Measurements from ENCODE around the gene LHFPL3. TPM values are rescaled to one million over a fixed set of nuclear protein-coding genes. Genes with fewer than 3 reads are reported as not detected.

LHFPL3 gene
- total RNA-seq, 1 experiment from 2014 or later = not detected

DNA sequence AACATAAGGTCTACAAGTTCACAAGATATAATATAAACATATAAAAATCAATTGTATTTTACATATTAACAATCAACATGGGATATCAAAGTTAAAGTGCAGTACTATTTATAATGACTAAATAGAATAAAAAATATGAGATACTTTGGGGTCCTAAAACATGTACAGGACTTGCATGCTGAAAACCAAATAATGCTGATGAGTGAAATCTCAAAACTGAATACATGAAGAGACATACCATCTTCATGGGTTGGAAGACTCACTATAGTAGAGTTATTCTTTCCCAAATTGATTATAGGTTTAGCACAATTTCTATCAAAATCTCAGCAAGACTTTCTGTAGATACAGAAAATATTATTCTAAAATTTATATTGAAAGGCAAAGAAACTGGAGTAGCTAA is 181.5 kb downstream of the LHFPL3 start:
- H3K27ac ChIP-seq (ENCODE audit: low read length) = no peak overlapping the region
- no peak for DNase-seq
- H3K79me2 ChIP-seq (ENCODE audit: low read length) = no peaks in the 10 kb centered on the region
- H3K9me3 ChIP-seq (ENCODE audit: low read length) = no peaks in the 10 kb centered on the region
- no peaks in the 10 kb centered on the region for H3K4me1 ChIP-seq (ENCODE audit: low read length)
- H3K4me2 ChIP-seq (ENCODE audit: low read depth, low read length, poor library complexity, severe bottlenecking) = no peak overlapping the region
- H3K36me3 ChIP-seq (ENCODE audit: insufficient read depth, low read length) = no peaks in the 10 kb centered on the region
- H3K27me3 ChIP-seq (ENCODE audit: low read length) = no peaks in the 10 kb centered on the region
- H3K9ac ChIP-seq (ENCODE audit: low read length) = no peak overlapping the region
- H4K20me1 ChIP-seq (ENCODE audit: insufficient read depth, low read depth, low read length) = no peaks in the 10 kb centered on the region
- H3K4me3 ChIP-seq (ENCODE audit: low read length) = no peak overlapping the region
- H2AFZ ChIP-seq (ENCODE audit: low read length) = no peak overlapping the region
- no peaks in the 10 kb centered on the region; the same call in 1 of the 2 replicates for H3K9me2 ChIP-seq (replicated peaks; ENCODE audit: insufficient read depth, low read length)

DNA sequence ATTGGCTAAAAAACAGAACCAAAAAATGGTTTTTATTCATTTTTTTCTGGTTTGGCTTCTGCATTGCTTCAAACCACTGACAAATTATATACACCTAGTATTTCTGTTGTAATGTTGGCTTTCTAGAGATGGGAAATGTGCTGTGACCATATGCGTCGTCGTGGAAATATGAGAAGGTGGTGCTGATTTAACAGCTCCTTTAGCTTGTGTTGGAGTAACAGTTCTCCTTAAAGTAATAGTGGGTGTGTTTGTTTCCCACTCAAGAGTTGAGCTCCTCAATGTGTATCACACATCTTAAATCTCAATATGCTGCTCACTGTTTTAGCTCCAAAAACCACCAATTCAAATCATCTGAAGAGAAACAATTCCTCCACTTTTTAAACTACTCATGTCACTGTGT is 196.4 kb downstream of the LHFPL3 start:
- Histone ChIP-seq H3K9me3 (ENCODE audit: low read length) (no peaks in the 10 kb centered on the region), H2AFZ (ENCODE audit: low read length) (no peak overlapping the region), H3K27ac (ENCODE audit: low read length) (no peak overlapping the region), H3K9me2 (replicated peaks; ENCODE audit: insufficient read depth, low read length) (no peaks in the 10 kb centered on the region), H3K27me3 (ENCODE audit: low read length) (no peaks in the 10 kb centered on the region), H3K36me3 (ENCODE audit: insufficient read depth, low read length) (no peaks in the 10 kb centered on the region), H3K9ac (ENCODE audit: low read length) (no peak overlapping the region), H4K20me1 (ENCODE audit: insufficient read depth, low read depth, low read length) (no peaks in the 10 kb centered on the region), H3K79me2 (ENCODE audit: low read length) (no peaks in the 10 kb centered on the region), H3K4me3 (ENCODE audit: low read length) (no peak overlapping the region), H3K4me1 (ENCODE audit: low read length) (no peaks in the 10 kb centered on the region), H3K4me2 (ENCODE audit: low read depth, low read length, poor library complexity, severe bottlenecking) (no peak overlapping the region)
- no peak for DNase-seq

DNA sequence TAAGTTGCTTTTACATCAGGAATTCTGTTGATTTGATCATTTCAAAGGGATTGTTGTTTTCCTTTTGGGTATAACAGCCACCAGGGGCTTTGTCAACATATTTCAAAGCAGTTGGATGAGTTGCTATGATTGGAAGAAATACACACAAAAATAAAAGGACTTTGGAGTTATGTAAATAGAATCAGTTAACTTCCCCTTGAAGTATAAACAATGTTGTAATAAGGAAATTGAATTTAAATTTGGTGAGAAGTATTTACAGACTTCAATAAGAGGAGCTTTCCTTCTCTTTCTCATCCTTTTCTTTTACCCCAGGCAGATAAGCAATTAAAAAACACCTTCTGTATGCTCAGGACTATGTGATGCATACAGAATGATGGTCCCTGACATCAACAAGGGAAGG is 199.7 kb downstream of the LHFPL3 start:
- no peak overlapping the region for H2AFZ ChIP-seq (ENCODE audit: low read length)
- no peak overlapping the region for H3K4me2 ChIP-seq (ENCODE audit: low read depth, low read length, poor library complexity, severe bottlenecking)
- no peaks in the 10 kb centered on the region for H3K9me3 ChIP-seq (ENCODE audit: low read length)
- H3K4me3 ChIP-seq (ENCODE audit: low read length) = no peak overlapping the region
- H3K9me2 ChIP-seq (replicated peaks; ENCODE audit: insufficient read depth, low read length) = no peaks in the 10 kb centered on the region
- no peak overlapping the region for H3K27ac ChIP-seq (ENCODE audit: low read length)
- no peaks in the 10 kb centered on the region for H3K27me3 ChIP-seq (ENCODE audit: low read length)
- no peak overlapping the region for H3K9ac ChIP-seq (ENCODE audit: low read length)
- no peaks in the 10 kb centered on the region for H3K79me2 ChIP-seq (ENCODE audit: low read length)
- no peaks in the 10 kb centered on the region for H4K20me1 ChIP-seq (ENCODE audit: insufficient read depth, low read depth, low read length)
- H3K36me3 ChIP-seq (ENCODE audit: insufficient read depth, low read length) = no peaks in the 10 kb centered on the region
- no peaks in the 10 kb centered on the region for H3K4me1 ChIP-seq (ENCODE audit: low read length)
- DNase-seq = no peak

DNA sequence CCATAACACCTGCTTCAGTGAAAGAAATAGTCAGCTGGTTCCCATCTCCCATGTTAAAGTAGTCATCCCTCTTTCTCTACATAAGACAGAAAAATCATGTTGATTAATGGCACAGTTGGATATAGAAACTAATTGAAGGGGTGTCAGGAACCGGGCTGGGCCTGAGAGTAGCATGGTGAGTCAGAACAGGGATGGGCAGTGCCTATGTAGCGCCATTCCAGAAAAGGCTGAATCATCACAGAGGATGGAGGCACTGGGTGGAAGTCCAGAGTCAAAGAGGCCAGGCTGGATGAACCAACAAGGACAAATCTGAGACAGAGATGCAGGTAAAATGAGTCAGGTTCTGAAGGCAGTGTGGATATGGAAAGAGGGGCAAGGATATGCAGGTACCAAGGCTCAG is 201.2 kb downstream of the LHFPL3 start:
- no peak for DNase-seq
- Histone ChIP-seq H3K4me3 (ENCODE audit: low read length) (no peak overlapping the region), H3K4me2 (ENCODE audit: low read depth, low read length, poor library complexity, severe bottlenecking) (no peak overlapping the region), H4K20me1 (ENCODE audit: insufficient read depth, low read depth, low read length) (no peaks in the 10 kb centered on the region), H3K9me3 (ENCODE audit: low read length) (no peaks in the 10 kb centered on the region), H3K27ac (ENCODE audit: low read length) (no peak overlapping the region), H3K79me2 (ENCODE audit: low read length) (no peaks in the 10 kb centered on the region), H3K27me3 (ENCODE audit: low read length) (no peaks in the 10 kb centered on the region), H3K4me1 (ENCODE audit: low read length) (no peaks in the 10 kb centered on the region), H3K9me2 (replicated peaks; ENCODE audit: insufficient read depth, low read length) (no peaks in the 10 kb centered on the region), H2AFZ (ENCODE audit: low read length) (no peak overlapping the region), H3K36me3 (ENCODE audit: insufficient read depth, low read length) (no peaks in the 10 kb centered on the region), H3K9ac (ENCODE audit: low read length) (no peak overlapping the region)

DNA sequence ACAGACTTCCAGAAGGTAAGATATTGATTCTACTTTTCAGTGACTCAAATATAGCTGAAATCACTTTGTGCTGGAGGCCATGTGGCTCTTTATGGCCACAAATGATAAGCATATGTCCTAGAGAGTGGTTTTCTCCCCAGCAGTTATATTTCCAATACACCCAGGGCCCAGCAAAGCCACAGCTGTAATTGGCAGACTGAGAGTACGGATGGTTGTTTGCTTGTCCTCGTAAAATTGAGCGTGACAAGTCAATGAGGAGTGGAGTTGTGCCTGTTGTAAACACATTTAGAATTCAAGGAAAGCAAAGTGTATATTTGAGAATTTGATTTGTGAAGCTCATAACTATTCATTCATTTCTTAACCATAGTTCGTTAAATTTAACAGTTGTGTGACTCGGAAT is 201.8 kb downstream of the LHFPL3 start:
- Histone ChIP-seq H3K79me2 (ENCODE audit: low read length) (no peaks in the 10 kb centered on the region), H3K36me3 (ENCODE audit: insufficient read depth, low read length) (no peaks in the 10 kb centered on the region), H3K27ac (ENCODE audit: low read length) (no peak overlapping the region), H3K9me2 (replicated peaks; ENCODE audit: insufficient read depth, low read length) (no peaks in the 10 kb centered on the region), H3K9me3 (ENCODE audit: low read length) (no peaks in the 10 kb centered on the region), H3K4me3 (ENCODE audit: low read length) (no peak overlapping the region), H3K9ac (ENCODE audit: low read length) (no peak overlapping the region), H3K4me2 (ENCODE audit: low read depth, low read length, poor library complexity, severe bottlenecking) (no peak overlapping the region), H3K27me3 (ENCODE audit: low read length) (no peaks in the 10 kb centered on the region), H4K20me1 (ENCODE audit: insufficient read depth, low read depth, low read length) (no peaks in the 10 kb centered on the region), H2AFZ (ENCODE audit: low read length) (no peak overlapping the region), H3K4me1 (ENCODE audit: low read length) (no peaks in the 10 kb centered on the region)
- no peak for DNase-seq

DNA sequence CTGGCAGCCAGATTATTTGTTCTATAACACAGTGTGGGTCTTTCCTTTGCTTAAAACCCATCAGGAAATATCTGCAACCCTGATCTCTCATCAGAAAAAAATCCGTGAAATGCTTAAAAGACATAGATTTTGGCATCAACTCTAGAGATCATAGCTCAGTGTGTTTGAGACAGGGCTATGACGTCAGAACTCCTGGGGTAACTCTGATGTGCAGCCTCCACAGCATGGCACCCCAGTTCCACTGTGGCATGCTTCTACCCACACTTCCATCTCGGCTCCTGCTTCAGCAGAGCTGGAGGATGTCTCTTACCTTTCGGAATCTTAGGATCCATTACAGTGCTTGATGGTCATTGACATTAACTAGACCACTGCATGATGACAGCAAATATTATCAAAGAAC is 205.7 kb downstream of the LHFPL3 start:
- Histone ChIP-seq H3K27ac (ENCODE audit: low read length) (no peak overlapping the region), H3K9me2 (replicated peaks; ENCODE audit: insufficient read depth, low read length) (no peaks in the 10 kb centered on the region), H3K9ac (ENCODE audit: low read length) (no peak overlapping the region), H3K4me1 (ENCODE audit: low read length) (no peaks in the 10 kb centered on the region), H3K4me3 (ENCODE audit: low read length) (no peak overlapping the region), H4K20me1 (ENCODE audit: insufficient read depth, low read depth, low read length) (no peaks in the 10 kb centered on the region), H3K27me3 (ENCODE audit: low read length) (no peaks in the 10 kb centered on the region; the same call in 1 of the 2 replicates), H2AFZ (ENCODE audit: low read length) (no peak overlapping the region), H3K9me3 (ENCODE audit: low read length) (no peaks in the 10 kb centered on the region), H3K36me3 (ENCODE audit: insufficient read depth, low read length) (no peaks in the 10 kb centered on the region), H3K4me2 (ENCODE audit: low read depth, low read length, poor library complexity, severe bottlenecking) (no peak overlapping the region), H3K79me2 (ENCODE audit: low read length) (no peaks in the 10 kb centered on the region)
- no peak for DNase-seq

DNA sequence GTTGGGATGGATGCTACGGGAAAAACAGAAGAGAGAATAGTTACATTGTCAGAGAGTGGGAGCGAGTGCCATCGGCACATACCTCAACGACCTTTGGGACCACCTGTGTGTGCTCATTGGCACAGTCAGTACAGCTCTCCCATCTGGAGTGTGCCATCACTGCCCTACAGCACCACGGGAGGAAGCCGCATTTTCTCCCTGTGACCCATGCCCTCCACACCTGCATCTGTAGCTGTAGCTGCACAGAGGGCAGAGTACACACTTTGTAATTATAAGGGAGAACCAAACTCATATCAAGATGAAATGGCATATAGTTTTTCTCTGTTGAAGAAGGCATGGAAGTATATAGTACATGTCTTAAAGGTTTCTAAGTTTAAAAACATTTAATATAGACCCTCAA is 207.4 kb downstream of the LHFPL3 start:
- Histone ChIP-seq H3K4me1 (ENCODE audit: low read length) (no peaks in the 10 kb centered on the region), H3K4me3 (ENCODE audit: low read length) (no peak overlapping the region), H3K79me2 (ENCODE audit: low read length) (no peaks in the 10 kb centered on the region), H2AFZ (ENCODE audit: low read length) (no peak overlapping the region), H3K27me3 (ENCODE audit: low read length) (no peaks in the 10 kb centered on the region; the same call in 1 of the 2 replicates), H3K9ac (ENCODE audit: low read length) (no peak overlapping the region), H3K36me3 (ENCODE audit: insufficient read depth, low read length) (no peaks in the 10 kb centered on the region), H3K9me2 (replicated peaks; ENCODE audit: insufficient read depth, low read length) (no peaks in the 10 kb centered on the region), H3K9me3 (ENCODE audit: low read length) (no peaks in the 10 kb centered on the region), H3K27ac (ENCODE audit: low read length) (no peak overlapping the region), H3K4me2 (ENCODE audit: low read depth, low read length, poor library complexity, severe bottlenecking) (no peak overlapping the region), H4K20me1 (ENCODE audit: insufficient read depth, low read depth, low read length) (no peaks in the 10 kb centered on the region)
- DNase-seq = no peak

DNA sequence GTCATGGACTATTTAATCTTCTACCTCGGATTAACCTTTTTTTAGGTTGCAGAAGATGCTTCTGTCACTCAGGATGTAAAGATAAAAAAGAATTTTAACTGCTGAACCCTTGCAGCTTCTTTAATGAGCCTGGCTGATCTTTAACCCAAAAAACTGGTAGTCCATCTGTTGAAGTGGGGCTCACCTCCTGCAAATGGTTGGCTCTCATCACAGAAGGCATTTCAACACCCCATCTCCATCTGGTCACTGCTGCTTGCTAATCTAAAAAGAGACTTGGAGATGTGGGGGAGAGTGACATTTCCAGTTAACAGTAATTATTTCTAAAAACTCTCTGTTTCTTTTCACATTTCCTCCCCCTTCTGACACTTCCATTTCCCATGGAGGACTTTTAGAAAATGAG is 208.6 kb downstream of the LHFPL3 start:
- Histone ChIP-seq H3K27me3 (ENCODE audit: low read length) (no peaks in the 10 kb centered on the region; the same call in 1 of the 2 replicates), H3K9ac (ENCODE audit: low read length) (no peak overlapping the region), H4K20me1 (ENCODE audit: insufficient read depth, low read depth, low read length) (no peaks in the 10 kb centered on the region), H3K4me2 (ENCODE audit: low read depth, low read length, poor library complexity, severe bottlenecking) (no peak overlapping the region), H3K9me2 (replicated peaks; ENCODE audit: insufficient read depth, low read length) (no peaks in the 10 kb centered on the region), H3K9me3 (ENCODE audit: low read length) (no peaks in the 10 kb centered on the region), H3K4me3 (ENCODE audit: low read length) (no peak overlapping the region), H2AFZ (ENCODE audit: low read length) (no peak overlapping the region), H3K79me2 (ENCODE audit: low read length) (no peaks in the 10 kb centered on the region), H3K27ac (ENCODE audit: low read length) (no peak overlapping the region), H3K36me3 (ENCODE audit: insufficient read depth, low read length) (no peaks in the 10 kb centered on the region), H3K4me1 (ENCODE audit: low read length) (no peaks in the 10 kb centered on the region)
- DNase-seq = no peak

DNA sequence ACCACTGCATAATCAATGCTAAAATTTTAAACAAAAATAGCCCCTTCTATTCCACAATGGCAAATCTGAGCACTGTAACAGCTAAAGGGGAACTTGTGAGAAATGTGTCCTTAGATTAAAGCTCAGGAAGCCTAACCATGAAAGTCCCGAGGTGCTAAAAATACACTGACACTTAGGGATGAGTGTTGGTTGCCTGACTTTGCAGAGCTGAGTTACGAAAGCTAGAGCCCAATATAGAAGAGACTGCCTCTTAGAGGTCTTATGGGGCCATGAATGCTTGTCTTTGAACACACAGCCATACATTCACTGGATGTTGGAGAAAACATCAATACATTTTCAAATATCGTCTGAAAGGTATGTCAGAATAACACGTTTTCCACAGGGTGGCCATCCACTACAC is 209.7 kb downstream of the LHFPL3 start:
- Histone ChIP-seq H3K4me3 (ENCODE audit: low read length) (no peak overlapping the region), H3K9me2 (replicated peaks; ENCODE audit: insufficient read depth, low read length) (no peaks in the 10 kb centered on the region), H3K36me3 (ENCODE audit: insufficient read depth, low read length) (no peaks in the 10 kb centered on the region), H2AFZ (ENCODE audit: low read length) (no peak overlapping the region), H3K27ac (ENCODE audit: low read length) (no peak overlapping the region), H3K27me3 (ENCODE audit: low read length) (no peaks in the 10 kb centered on the region; the same call in 1 of the 2 replicates), H3K79me2 (ENCODE audit: low read length) (no peaks in the 10 kb centered on the region), H3K9me3 (ENCODE audit: low read length) (no peaks in the 10 kb centered on the region), H3K4me2 (ENCODE audit: low read depth, low read length, poor library complexity, severe bottlenecking) (no peak overlapping the region), H4K20me1 (ENCODE audit: insufficient read depth, low read depth, low read length) (no peaks in the 10 kb centered on the region), H3K4me1 (ENCODE audit: low read length) (no peaks in the 10 kb centered on the region), H3K9ac (ENCODE audit: low read length) (no peak overlapping the region)
- no peak for DNase-seq
